Activated T-cell treated with anti-CD3 and anti-CD28 coated beads for 48 hours (primary cell): ENCODE data around the gene ESYT1.
"Not testable (repeated sequence)": the region's sequence is repeated elsewhere in the genome, so short reads cannot be mapped to it uniquely, and the experiment has no call there.

Source experiments
- DNase-seq: peaks from one replicate; pipeline ENCODE4 v3.0.0-alpha.2; 2020; ENCODE audit warnings: low read depth

ESYT1 gene

GRCh38 chr12:56104109-56104814 is 23.8 kb upstream of the ESYT1 start, which contains the start of gene PA2G4:
PA2G4 (plus strand) TSS chr12:56104559; CDS start chr12:56104738, 179 bp downstream.
- DNase-seq = peak; percentile 98

DNA sequence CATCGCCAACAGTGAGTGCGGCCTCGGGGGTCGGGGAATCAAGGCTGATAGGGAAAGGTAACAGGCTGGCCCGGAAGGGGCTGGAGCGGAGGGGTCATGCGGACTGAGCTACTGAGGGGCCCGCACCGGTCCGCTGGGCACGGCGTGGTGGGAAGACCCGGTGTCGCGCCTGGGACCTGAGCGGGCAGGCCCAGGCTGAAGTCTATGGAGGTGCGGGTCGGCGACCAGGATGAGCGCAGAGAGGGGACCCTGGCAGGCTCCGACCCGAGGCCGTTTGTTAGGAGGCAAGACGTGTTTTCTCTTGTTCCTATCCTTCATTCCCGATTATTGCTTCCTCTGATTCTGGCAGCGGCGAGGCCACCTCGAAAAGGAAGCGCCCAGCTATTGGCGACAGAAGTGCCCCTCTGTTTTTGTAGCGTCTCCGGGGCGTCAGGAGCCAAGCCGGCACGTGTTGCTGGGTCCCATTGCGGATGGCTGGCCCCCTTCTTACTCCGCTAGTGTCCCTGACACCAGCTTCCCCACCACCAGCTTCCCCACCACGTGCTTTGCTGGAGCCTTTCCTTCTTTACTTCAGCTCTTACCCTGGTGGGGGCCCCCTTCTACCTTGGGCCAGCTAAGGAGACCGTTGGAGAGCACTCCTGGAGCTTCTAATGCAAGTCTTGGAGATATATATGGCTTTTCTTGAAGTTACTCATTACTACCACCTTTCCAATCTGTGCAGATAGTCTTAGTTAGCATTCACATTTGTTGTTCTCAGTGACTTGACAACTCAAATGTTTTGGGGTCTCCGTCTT is 23.1 kb upstream of the ESYT1 start:
- DNase-seq = peak; percentile 18

DNA sequence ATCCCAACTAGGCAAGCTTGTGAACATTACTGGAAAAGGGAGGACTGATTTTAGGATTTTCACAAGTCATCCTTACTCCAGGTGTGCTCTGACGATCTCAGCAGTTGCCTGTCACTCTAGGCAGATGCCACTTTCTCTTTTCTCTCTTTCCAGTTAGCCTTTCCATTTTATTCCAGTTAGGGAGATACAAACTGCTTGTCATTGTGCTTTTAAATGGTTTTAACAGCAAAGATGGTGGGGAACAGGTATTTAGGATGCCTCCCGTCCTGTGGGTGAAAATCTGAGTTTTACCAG is 22.5 kb upstream of the ESYT1 start:
- no peak for DNase-seq

GRCh38 chr12:56107242-56107641 is 20.8 kb upstream of the ESYT1 start:
- no peak for DNase-seq

- DNase-seq = no peak
These were observed 17.5 kb upstream of the ESYT1 start for GRCh38 chr12:56110571-56110970.

- DNase-seq = no peak
These were observed 14.0 kb upstream of the ESYT1 start for GRCh38 chr12:56114084-56114483.

DNA sequence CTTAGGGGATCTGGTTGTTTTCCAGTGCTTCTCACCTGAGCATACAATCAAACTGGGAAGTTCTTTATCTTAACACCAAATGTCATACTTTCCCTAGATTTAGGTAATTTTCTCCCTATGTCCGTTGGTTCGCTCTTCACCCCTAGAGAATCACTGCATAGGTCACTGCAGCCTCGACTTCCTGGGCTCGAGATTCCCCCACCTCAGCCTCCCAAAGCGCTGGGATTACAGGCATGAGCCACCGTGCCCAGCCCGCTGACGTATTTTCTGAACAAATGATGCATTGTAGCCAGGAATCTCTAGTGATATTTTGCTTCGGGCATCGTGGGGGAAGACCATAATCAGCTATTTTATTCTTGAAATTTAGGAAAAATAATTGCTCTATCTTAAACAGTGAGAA is 12.7 kb upstream of the ESYT1 start:
- no peak for DNase-seq

GRCh38 chr12:56116267-56117081 is 11.6 kb upstream of the ESYT1 start, which contains the start of gene RPL41:
RPL41 (plus strand) TSS chr12:56116633.
- DNase-seq = peak; percentile 89

GRCh38 chr12:56117082-56117706 is 10.9 kb upstream of the ESYT1 start:
- not testable (repeated sequence) for DNase-seq

- DNase-seq = peak; percentile 96
These were observed 10.0 kb upstream of the ESYT1 start, which contains the start of gene ZC3H10 for GRCh38 chr12:56117778-56118687. ZC3H10 (plus strand) TSS chr12:56118266; CDS start chr12:56120563, 2,297 bp downstream.

DNA sequence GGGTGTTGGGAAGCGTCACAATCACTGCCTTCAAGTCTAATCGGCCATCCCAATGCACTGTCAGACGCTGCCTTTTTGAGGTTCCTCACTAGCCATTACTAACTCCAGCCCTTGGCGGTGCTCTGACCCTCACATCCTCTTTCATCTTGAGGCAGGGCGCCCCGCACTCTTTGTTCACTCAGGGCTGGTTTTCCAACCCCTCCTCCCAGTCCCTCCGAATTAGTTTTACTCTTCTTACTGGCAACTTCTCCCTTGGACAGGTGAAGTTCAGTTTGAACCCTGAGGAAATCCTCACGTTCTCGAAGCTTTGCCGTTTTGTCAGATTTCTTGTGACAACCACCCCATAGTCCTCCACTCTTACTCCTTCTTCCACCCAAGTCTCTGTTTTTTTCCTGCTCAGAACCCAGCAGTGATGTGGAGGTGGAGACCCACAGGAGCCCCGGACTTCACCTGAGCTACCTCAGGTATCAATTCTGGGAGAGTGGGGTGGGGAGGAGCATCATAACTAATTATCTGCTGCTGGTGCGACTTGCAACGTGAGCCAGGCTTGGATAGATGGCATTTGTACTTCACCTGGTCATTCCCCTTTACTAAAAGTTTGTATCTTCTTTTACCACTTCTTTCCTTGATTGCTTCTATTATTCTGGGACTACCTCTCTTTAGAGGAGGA is 9.2 kb upstream of the ESYT1 start:
- no peak for DNase-seq

DNA sequence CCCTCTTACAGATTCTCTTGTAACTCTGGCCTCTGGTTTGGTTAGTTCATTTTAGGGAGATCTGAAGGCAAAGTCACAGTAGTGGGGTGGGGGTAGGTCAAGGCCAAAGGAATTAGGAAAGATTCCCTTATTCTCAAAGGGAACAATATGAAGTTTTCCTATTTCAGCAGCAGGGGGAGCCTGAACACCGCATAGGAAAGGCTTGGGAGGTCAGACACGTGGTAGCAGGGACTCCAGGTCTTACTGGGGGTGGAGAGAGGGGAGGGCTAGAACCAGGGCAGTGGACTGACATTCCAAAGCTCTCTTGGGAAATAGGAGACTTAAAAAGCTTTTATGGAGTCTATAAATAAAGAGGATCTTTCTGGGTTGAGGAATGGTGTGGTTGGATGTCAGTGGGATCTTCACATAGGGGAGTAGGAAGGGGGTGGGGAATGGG is 8.7 kb upstream of the ESYT1 start:
- peak; percentile 29 for DNase-seq

DNA sequence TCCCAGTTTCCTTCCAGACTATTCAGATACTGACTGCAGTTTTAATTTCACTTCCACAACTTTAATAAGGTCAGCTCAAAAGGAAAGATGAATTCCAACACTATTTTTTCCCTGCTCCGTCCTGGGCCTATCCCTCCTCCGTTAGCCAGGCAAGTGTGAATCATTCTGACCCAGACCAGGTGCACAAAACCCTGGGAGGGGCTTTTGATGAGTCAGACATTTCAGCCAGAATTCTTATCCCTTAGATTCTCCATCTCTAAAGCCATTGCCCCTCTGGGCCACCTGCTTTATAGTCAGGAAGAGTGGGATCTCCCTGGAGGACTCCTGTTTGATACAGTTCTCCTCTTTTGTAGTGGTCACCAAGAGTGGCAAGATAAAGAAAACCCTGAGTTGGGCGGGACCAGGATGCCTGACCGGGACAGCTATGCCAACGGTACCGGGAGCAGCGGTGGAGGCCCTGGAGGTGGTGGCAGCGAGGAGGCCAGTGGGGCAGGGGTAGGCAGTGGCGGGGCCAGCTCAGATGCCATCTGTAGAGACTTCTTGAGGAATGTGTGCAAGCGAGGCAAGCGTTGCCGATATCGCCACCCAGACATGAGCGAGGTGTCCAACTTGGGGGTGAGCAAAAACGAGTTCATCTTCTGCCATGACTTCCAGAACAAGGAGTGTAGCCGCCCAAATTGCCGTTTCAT is 7.8 kb upstream of the ESYT1 start:
- DNase-seq = no peak

- DNase-seq = no peak
These were observed 6.7 kb upstream of the ESYT1 start for GRCh38 chr12:56121204-56121870.

DNA sequence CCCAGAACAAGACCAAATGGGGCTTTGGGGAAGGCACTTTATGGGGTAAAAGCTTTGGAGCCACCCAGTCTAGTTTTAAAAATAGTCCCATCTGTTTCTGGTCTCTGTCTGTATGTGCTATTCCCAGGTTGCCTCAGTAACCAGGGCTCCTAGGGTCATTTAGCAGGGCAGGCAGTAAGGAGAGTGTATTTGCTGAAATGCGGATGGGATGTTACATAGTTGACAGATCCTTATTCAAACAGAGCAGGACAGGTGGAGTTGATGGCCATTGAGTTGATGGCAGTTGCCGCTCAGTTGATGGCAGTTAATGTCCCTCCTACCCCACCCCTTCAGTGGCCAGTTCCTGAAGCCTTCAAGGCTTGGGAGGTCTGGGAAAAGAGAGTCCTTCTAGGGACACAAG is 5.4 kb upstream of the ESYT1 start:
- no peak for DNase-seq

GRCh38 chr12:56124133-56124532 is 3.9 kb upstream of the ESYT1 start:
- no peak for DNase-seq

DNA sequence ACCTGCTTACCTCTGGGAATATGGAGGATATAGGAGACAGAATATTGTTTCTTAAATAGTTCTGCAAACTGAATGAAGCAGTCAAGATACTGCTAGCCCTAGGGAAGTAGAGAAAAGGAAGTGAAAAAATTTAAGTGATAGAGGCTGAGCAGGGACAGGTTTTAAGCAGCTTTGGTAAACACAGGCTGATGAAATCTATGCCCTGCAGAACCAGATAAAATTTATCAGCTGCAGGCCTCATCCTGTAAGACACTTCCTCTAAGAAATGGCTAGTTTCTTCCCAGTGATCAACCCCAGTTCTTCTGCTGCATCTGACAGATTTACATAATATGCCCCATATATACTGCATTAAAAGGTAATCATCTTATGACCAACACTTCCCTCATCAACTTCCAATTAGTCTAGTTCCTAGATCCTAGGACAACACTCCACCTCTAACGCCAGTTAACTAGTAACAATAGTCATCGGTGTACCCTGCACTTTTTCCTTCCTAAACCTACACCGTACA is 1.3 kb upstream of the ESYT1 start:
- no peak for DNase-seq

- DNase-seq = no peak
These were observed 581 bp upstream of the ESYT1 start for GRCh38 chr12:56127485-56127887.

GRCh38 chr12:56128670-56129205 is 671 bp downstream of the ESYT1 start:
- DNase-seq = peak; percentile 12
